HL-60 (cell line): ENCODE measurements around the gene CORT.

Experiments used
- POLR2AphosphoS5 ChIP-seq: IDR thresholded peaks from 2 replicates; pipeline ENCODE4 v1.6.1; 2012; ENCODE audit warnings: low read depth
- SPI1 ChIP-seq: IDR thresholded peaks from 2 replicates; pipeline ENCODE4 v1.6.1; 2012; ENCODE audit warnings: low read depth, mild to moderate bottlenecking, borderline replicate concordance
- TF ChIP-seq, protein P1 (sequence below): IDR thresholded peaks from one replicate; pipeline ENCODE4 v1.5.1; 2011; ENCODE audit warnings: low read length, control low read depth, inconsistent platforms; ENCODE audit not compliant: insufficient read depth
- TF ChIP-seq, protein P2 (sequence below): IDR thresholded peaks from 2 replicates; pipeline ENCODE4 v1.6.1; 2012; ENCODE audit warnings: low read depth; ENCODE audit not compliant: insufficient replicate concordance

DNA sequence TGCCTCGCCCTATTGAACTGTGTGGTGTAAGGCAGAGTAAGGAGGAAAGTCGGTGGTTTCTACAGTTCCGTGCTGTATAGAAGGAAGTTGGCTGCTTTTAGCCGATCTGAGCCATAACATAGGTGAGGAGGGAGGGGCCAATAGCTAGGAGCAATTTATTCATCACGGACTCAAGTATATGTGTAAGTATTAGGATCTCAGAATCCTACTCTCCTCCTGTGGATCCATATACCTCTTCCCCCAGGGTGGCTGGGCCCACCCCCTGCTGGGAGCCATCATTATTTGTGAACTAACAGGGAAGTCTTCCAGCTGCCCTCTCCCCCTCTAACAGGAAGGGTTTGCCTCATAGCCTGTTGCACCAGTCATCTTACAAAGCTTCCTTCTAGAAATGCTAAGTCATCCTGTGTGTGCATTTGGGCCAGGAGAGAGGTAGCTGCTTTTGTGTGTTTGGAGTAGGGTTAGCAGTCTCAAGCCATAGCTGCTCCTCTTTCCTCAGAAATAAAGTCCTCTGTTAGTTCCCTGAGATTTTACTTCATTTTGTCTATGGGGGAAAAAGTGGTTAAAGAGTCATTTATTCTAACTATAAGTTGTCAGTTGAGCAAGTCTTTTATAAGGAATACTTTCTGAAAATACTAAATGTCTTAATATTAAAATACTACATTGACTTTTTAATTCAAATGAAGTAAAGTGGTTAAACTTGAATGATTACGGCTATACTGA is 34.5 kb upstream of the CORT start:
- TF ChIP-seq, protein P1, sequence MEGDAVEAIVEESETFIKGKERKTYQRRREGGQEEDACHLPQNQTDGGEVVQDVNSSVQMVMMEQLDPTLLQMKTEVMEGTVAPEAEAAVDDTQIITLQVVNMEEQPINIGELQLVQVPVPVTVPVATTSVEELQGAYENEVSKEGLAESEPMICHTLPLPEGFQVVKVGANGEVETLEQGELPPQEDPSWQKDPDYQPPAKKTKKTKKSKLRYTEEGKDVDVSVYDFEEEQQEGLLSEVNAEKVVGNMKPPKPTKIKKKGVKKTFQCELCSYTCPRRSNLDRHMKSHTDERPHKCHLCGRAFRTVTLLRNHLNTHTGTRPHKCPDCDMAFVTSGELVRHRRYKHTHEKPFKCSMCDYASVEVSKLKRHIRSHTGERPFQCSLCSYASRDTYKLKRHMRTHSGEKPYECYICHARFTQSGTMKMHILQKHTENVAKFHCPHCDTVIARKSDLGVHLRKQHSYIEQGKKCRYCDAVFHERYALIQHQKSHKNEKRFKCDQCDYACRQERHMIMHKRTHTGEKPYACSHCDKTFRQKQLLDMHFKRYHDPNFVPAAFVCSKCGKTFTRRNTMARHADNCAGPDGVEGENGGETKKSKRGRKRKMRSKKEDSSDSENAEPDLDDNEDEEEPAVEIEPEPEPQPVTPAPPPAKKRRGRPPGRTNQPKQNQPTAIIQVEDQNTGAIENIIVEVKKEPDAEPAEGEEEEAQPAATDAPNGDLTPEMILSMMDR = no peak
- TF ChIP-seq, protein P2, sequence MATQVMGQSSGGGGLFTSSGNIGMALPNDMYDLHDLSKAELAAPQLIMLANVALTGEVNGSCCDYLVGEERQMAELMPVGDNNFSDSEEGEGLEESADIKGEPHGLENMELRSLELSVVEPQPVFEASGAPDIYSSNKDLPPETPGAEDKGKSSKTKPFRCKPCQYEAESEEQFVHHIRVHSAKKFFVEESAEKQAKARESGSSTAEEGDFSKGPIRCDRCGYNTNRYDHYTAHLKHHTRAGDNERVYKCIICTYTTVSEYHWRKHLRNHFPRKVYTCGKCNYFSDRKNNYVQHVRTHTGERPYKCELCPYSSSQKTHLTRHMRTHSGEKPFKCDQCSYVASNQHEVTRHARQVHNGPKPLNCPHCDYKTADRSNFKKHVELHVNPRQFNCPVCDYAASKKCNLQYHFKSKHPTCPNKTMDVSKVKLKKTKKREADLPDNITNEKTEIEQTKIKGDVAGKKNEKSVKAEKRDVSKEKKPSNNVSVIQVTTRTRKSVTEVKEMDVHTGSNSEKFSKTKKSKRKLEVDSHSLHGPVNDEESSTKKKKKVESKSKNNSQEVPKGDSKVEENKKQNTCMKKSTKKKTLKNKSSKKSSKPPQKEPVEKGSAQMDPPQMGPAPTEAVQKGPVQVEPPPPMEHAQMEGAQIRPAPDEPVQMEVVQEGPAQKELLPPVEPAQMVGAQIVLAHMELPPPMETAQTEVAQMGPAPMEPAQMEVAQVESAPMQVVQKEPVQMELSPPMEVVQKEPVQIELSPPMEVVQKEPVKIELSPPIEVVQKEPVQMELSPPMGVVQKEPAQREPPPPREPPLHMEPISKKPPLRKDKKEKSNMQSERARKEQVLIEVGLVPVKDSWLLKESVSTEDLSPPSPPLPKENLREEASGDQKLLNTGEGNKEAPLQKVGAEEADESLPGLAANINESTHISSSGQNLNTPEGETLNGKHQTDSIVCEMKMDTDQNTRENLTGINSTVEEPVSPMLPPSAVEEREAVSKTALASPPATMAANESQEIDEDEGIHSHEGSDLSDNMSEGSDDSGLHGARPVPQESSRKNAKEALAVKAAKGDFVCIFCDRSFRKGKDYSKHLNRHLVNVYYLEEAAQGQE = no peak
- TF ChIP-seq POLR2AphosphoS5 (peak; percentile 87), SPI1 (peak; percentile 52; the same call in 1 of the 2 replicates)
